ENCODE results near the gene TRIM48.
"Not testable (repeated sequence)": the region's sequence is repeated elsewhere in the genome, so short reads cannot be mapped to it uniquely, and the experiment has no call there.

Gene TRIM48, protein sequence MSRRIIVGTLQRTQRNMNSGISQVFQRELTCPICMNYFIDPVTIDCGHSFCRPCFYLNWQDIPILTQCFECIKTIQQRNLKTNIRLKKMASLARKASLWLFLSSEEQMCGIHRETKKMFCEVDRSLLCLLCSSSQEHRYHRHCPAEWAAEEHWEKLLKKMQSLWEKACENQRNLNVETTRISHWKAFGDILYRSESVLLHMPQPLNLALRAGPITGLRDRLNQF

DNA sequence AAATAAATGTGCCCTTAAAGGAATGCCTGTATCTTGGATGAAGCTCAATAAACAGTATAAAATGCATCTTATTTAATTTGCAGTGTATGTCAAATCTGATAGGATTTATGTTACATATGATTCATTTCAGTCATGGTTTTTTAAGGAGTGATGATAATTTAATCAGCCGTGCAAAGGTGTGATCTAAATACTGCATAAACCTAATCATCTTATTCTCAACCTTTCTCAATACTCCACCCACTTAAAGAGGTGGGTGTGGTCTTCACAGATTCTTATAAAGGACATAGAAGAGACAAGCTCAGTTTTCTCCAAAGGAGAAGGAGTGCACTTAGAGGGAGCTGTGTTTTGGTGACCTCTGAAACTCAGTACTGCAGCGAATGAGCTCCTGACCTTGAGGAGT is at the start of gene TRIM48:
TRIM48 (plus strand) TSS at position 301 of the 400 bp plus-strand sequence. CDS start 113 bp downstream, outside the sequence.
- not testable (repeated sequence) for DNase-seq

DNA sequence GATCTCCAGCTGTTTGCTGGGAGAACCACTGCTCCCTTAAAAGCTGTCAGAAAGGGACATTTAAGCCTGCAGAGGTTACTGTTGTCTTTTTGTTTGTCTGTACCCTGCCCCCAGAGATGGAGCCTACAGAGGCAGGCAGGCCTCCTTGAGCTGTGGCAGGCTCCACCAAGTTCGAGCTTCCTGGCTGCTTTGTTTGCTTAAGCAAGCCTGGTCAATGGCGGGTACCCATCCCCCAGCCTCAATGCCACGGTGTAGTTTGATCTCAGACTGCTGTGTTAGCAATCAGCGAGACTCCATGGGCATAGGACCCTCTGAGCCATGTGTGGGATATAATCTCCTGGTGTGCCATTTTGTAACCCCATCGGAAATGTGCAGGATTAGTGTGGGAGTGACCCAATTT is 23.6 kb upstream of the TRIM48 start:
- not testable (repeated sequence) for DNase-seq

DNA sequence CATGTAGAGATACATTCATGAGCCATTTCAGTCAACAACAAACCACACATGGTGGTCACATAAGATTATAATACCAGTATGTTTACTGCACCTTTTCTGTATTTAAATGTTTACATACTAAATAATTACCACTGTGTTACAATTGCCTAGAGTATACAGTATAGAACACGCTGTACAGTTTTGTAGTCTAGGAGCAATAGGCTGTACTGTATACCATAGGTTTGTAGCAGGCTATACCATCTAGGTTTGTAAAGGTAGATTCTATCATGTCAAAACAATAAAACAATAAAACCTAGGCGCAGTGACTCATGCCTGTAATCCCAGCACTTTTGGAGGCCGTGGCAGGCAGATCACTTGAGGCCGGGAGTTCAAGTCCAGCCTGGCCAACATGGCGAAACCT is 1.1 kb downstream of the TRIM48 start:
- no peak for DNase-seq

Measured in activated CD8-positive, alpha-beta memory T cell treated with anti-CD3 and anti-CD28 coated beads, Interleukin-2, amount 50 U/mL, for 48 hours (primary cell).